ENCODE data around the gene HECW1. TPM values are rescaled to one million over a fixed set of nuclear protein-coding genes. Genes with fewer than 3 reads are reported as not detected.
A peak's percentile ranks its signal among the peaks of the same experiment; 100 is the strongest.

HECW1 gene
- total RNA-seq, 1 donor from 2014 or later, result 0.11 TPM

- no peaks in the 10 kb centered on the region for H3K79me2 ChIP-seq (ENCODE audit: low read depth)
- DNase-seq (ENCODE audit: low spot score), result no peak
- H4K20me1 ChIP-seq (ENCODE audit: low read depth), result no peaks in the 10 kb centered on the region
- Mint-ChIP-seq H3K4me3 (no peak overlapping the region), H3K36me3 (no peaks in the 10 kb centered on the region), H3K27me3 (ENCODE audit: insufficient read depth, low read depth) (peaks cover 7% of the 10 kb centered on the region), H3K9me3 (peaks cover 14% of the 10 kb centered on the region), H3K27ac (no peak overlapping the region), H3K4me1 (peaks cover 5% of the 10 kb centered on the region)
- no peak overlapping the region for H3K27ac ChIP-seq
- TF ChIP-seq EZH2 (IDR thresholded peaks at IDR 0.05) (no peak), EZH2phosphoT487 (IDR thresholded peaks at IDR 0.05) (no peak), CTCF (IDR thresholded peaks at IDR 0.05) (no peak)
- no peak overlapping the region for H3K9ac ChIP-seq
- no peak overlapping the region for H3K4me3 ChIP-seq
- H3K36me3 ChIP-seq, result no peaks in the 10 kb centered on the region
- H3K4me1 ChIP-seq, result no peaks in the 10 kb centered on the region
- H3K9me3 ChIP-seq (ENCODE audit: low read depth), result no peaks in the 10 kb centered on the region
- no peak overlapping the region for H3K4me2 ChIP-seq
- no peaks in the 10 kb centered on the region for H3K27me3 ChIP-seq
- H3F3A ChIP-seq (ENCODE audit: low read depth), result no peaks in the 10 kb centered on the region
- H2AFZ ChIP-seq (replicated peaks), result peak overlapping the region; percentile 57
Measured at GRCh38 chr7:43363035-43363791, 250.8 kb downstream of the HECW1 start.

GRCh38 chr7:43364391-43364790 lies 251.9 kb downstream of the HECW1 start:
- Histone ChIP-seq H3K4me1 (no peaks in the 10 kb centered on the region), H3K9ac (no peak overlapping the region), H3K27ac (no peak overlapping the region), H3F3A (ENCODE audit: low read depth) (no peaks in the 10 kb centered on the region), H3K4me3 (no peak overlapping the region), H2AFZ (replicated peaks) (no peak overlapping the region), H3K27me3 (no peaks in the 10 kb centered on the region), H4K20me1 (ENCODE audit: low read depth) (no peaks in the 10 kb centered on the region), H3K79me2 (ENCODE audit: low read depth) (no peaks in the 10 kb centered on the region), H3K36me3 (no peaks in the 10 kb centered on the region), H3K9me3 (ENCODE audit: low read depth) (no peaks in the 10 kb centered on the region), H3K4me2 (no peak overlapping the region)
- DNase-seq (ENCODE audit: low spot score), result no peak
- H3K9me3 Mint-ChIP-seq, result peaks cover 14% of the 10 kb centered on the region
- H3K4me3 Mint-ChIP-seq, result no peak overlapping the region
- H3K36me3 Mint-ChIP-seq, result no peaks in the 10 kb centered on the region
- H3K4me1 Mint-ChIP-seq, result peaks cover 5% of the 10 kb centered on the region
- H3K27ac Mint-ChIP-seq, result peak overlapping the region; percentile 73
- TF ChIP-seq EZH2phosphoT487 (IDR thresholded peaks at IDR 0.05) (no peak), EZH2 (IDR thresholded peaks at IDR 0.05) (no peak), CTCF (IDR thresholded peaks at IDR 0.05) (no peak)
- peaks cover 5% of the 10 kb centered on the region for H3K27me3 Mint-ChIP-seq (ENCODE audit: insufficient read depth, low read depth)

- Histone ChIP-seq H3K4me1 (no peaks in the 10 kb centered on the region), H3K79me2 (ENCODE audit: low read depth) (no peaks in the 10 kb centered on the region), H3K4me2 (no peak overlapping the region), H3K27ac (no peak overlapping the region), H3K9me3 (ENCODE audit: low read depth) (no peaks in the 10 kb centered on the region), H3F3A (ENCODE audit: low read depth) (no peaks in the 10 kb centered on the region), H2AFZ (replicated peaks) (peak overlapping the region; percentile 90), H3K36me3 (no peaks in the 10 kb centered on the region), H3K9ac (no peak overlapping the region), H3K27me3 (no peaks in the 10 kb centered on the region), H4K20me1 (ENCODE audit: low read depth) (no peaks in the 10 kb centered on the region), H3K4me3 (no peak overlapping the region)
- Mint-ChIP-seq H3K9me3 (no peaks in the 10 kb centered on the region), H3K36me3 (no peaks in the 10 kb centered on the region), H3K4me3 (no peak overlapping the region), H3K27me3 (ENCODE audit: insufficient read depth, low read depth) (peaks cover 2% of the 10 kb centered on the region), H3K4me1 (peaks cover 11% of the 10 kb centered on the region), H3K27ac (no peak overlapping the region)
- no peak for DNase-seq (ENCODE audit: low spot score)
- TF ChIP-seq EZH2 (IDR thresholded peaks at IDR 0.05) (no peak), EZH2phosphoT487 (IDR thresholded peaks at IDR 0.05) (no peak), CTCF (IDR thresholded peaks at IDR 0.05) (no peak)
Measured at GRCh38 chr7:43372676-43373355, 260.4 kb downstream of the HECW1 start.

Data from neural progenitor cell (in vitro differentiated cells).